GM12801 (cell line): Measurements from ENCODE around the gene BRI3BP.

ENCODE experiments used
- CTCF ChIP-seq: IDR thresholded peaks from one replicate; pipeline ENCODE4 v1.5.1; 2011; ENCODE audit warnings: control low read depth; ENCODE audit not compliant: insufficient read length; ENCODE audit errors: extremely low read depth

Gene BRI3BP

GRCh38 chr12:124952295-124952694 lies 41.1 kb upstream of the BRI3BP start:
- TF ChIP-seq CTCF = no peak

- TF ChIP-seq CTCF = no peak
Measured at GRCh38 chr12:124952801-124953200, 40.6 kb upstream of the BRI3BP start.

GRCh38 chr12:124953689-124954405 lies 39.6 kb upstream of the BRI3BP start:
- no peak for TF ChIP-seq CTCF

GRCh38 chr12:124954771-124955170 lies 38.7 kb upstream of the BRI3BP start:
- no peak for TF ChIP-seq CTCF

GRCh38 chr12:124956571-124956970 lies 36.9 kb upstream of the BRI3BP start:
- no peak for TF ChIP-seq CTCF

GRCh38 chr12:124961055-124961454 lies 32.4 kb upstream of the BRI3BP start:
- TF ChIP-seq CTCF = no peak

GRCh38 chr12:124963211-124963610 lies 30.2 kb upstream of the BRI3BP start:
- no peak for TF ChIP-seq CTCF
